IPS-NIHi7 (cell line): ENCODE results near the gene SNRPE.

Experiments
- DNase-seq: peaks from one replicate; pipeline ENCODE4 v3.0.0; 2012; ENCODE audit warnings: mixed read lengths; ENCODE audit errors: extremely low spot score

Gene SNRPE

GRCh38 chr1:203878422-203878821 is 17.0 kb downstream of the SNRPE start:
- no peak for DNase-seq

DNA sequence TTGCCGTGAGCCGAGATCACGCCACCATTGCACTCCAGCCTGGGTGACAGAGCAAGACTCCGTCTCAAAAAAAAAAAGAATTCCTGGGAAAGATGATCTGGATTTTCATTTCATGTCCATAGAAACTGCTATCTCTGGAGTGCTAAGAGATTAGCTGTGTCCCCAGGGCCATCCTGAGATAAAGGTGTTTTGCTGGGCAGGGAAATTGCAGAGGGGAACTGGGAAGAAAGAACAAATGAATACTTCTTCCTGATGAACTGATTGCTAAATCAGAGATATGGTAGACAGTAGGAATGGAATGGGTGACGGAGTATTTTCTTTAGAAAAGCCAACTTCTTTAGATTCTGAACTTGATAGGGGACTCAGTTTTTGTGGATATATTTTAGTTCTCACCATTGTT is 19.2 kb downstream of the SNRPE start:
- DNase-seq, result no peak

GRCh38 chr1:203888807-203889251 is 27.4 kb downstream of the SNRPE start:
- no peak for DNase-seq

DNA sequence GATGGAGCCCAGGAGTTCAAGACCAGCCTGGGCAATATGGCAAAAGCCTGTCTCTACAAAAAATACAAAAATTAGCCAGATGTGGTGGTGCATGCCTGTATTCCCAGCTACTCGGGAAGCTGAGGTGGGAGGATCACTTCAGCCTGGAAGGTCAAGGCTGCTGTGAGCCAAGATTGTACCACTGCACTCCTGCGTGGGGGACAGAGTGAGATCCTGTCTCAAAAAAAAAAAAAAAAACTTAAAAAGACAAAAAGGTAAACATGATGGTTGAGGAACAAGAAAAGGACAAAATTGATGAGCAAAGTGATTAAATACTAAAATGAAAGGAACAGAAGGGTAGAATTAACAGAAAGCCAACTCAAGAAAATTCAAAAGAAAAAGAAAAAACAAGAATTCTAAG is 30.6 kb downstream of the SNRPE start:
- DNase-seq, result no peak

DNA sequence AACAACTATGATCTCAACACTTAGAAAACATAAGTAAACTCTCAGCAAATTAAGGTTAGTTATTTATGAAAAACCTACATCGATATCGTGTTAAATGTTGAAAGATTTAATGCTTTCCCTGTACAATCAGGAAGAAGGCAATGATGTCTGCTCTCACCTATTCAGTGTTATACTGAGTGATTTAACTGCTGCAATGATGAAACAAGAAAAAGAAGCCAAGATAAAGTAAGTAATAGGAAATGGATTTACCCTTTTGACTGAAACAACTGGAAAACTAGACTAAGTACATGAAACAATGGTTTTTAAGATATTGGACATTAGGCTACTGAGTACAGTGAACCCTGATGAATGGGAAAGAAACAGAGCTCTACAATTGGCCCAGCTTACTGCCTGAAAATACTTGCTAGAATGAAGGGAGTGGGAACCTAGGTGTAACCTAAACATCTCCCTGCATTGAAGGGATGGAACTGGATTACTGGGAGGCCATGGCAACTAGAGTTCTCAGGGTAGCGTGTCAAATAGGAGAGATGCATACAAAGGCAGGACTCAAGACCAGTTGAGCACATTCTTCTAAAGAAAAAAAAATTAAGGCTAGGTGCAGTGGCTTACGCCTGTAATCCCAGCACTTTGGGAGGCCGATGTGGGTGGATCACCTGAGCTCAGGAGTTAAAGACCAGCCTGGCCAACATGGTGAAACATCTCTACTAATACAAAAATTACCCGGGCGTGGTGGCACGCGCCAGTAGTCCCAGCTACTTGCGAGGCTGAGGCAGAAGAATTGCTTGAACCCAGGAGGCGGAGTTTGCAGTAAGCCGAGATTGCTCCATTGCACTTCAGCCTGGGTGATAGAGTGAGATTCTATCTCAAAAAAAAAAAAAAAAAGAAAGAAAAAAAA is 37.3 kb downstream of the SNRPE start:
- DNase-seq, result no peak

- DNase-seq, result no peak
Observed at GRCh38 chr1:203899353-203899716, 37.9 kb downstream of the SNRPE start.

GRCh38 chr1:203899869-203900714 is 38.7 kb downstream of the SNRPE start:
- DNase-seq, result no peak

DNA sequence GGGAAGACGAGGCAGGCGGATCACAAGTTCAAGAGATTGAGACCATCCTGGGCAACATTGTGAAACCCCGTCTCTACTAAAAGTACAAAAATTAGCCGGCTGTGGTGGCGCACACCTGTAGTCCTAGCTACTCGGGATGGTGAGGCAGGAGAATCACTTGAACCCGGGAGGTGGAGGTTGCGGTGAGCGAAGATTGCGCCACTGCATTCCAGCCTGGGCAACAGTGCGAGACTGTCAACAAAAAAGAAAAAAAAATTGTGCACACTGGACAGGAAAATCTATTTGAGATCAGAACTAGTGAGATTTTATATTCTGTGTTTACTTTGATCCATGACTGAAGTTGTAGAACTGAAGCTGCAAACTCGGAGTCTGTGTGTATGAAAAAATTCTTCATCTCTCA is 40.2 kb downstream of the SNRPE start:
- DNase-seq, result no peak

DNA sequence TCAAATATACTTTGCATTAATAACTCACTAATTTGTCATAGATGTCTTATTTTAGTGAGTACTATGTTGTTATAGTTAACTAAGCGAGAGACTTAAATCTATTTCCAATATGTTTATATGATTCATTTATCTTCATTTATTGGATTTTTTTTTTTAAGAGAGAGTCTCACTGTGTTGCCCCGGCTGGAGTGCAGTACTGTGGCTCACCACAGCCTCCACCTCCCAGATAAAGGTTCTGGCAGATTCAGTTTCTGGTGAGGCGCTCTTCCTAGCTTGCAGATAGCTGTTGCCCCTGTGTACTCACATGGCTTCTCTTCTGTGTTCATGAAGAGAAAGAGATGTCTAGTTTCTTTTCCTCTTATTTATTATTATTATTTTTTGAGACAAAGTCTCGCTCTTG is 43.9 kb downstream of the SNRPE start:
- no peak for DNase-seq

DNA sequence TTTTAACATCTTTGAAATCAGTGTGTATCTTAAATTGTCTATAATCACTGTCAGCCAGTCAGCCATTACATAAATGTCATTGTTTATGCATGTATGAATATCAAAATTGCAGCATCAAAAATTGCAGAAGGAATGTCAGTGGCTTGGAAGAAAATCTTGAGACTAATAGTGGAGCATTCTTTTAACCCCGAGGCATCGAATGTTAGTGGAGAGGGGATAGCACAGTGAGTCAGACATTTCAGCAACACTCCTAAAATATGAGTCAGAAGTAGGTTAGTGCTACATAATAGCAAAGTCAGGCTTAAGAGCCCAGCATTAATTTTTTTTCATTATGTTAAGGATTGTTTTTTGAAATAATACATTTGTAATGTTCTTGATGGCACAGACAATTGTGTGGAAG is 45.5 kb downstream of the SNRPE start:
- DNase-seq, result no peak

- no peak for DNase-seq
Observed at GRCh38 chr1:203907901-203908300, 46.5 kb downstream of the SNRPE start.

DNA sequence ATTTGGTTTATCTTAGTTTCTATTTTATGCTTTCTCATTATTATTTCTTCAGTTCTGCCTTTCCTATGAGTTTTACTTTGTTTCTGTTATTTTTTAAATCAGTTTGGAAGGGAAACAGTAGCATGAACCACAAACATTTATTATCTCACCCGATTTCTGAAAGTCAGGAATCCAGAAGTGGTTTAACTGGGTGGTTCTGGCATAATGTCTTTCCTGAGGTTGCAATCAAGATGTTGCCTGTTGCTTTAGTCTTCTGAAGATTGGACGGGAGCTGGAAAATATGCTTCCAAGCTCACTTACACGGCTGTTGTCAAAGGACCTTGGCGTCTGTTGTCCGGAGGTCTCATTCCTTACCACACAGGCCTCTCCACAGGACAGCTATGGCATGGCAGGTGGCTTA is 50.4 kb downstream of the SNRPE start:
- DNase-seq, result no peak

DNA sequence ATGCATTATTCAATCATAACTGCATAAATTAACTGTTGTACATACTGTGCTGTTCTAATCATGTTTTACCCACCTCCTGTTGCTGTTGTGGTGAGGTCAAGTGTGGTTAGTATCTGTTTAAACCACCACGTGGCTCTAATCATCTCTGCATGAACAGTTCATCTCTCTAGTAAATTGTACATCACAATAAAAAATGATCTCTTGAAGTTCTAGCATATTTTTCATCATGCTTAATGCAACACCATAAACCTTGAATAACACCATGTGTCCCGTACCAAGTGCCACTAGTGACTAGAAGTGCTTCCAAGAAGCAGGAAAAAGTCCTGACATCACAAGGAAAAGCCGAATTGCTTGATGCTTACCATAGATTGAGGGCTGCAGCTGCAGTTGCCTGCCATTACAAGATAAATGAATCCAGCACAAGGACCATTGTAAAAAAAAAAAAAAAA is 51.7 kb downstream of the SNRPE start:
- DNase-seq, result no peak

- DNase-seq, result no peak
Observed at GRCh38 chr1:203914292-203914691, 52.9 kb downstream of the SNRPE start.

DNA sequence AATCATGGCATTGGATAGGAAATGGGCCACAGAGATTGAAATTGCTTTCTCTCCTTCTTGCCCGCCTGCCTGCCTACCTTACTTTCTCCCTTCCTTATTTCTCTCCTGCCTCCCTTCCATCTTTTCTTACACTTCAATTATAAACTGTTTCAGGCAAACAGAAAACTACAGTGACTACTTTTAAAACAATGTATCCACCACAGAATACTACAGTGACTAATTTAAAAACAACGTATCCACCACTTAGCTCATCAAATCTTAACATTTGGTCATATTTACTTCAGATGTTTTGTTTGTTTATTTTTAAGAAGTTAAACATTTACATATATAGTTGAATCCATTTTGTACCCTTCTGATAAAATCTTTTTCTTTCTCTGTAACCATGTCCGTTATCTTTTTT is 54.4 kb downstream of the SNRPE start:
- DNase-seq, result no peak

DNA sequence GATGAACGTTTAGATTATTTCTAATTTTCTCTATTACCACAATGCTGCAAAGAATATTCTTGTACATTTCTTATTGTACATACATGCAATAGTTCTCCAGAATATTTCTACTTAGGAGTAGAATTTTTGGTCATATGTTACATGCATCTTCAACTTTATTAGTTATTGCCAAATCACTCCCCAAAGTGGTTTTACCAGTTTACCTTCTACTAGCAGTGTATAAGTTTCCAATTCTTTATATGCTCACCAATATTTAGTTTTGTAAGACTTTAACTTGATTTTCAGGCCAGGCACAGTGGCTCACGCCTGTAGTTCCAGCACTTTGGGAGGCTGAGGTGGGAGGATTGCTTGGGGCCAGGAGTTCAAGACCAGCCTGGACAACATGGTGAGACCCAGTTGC is 55.4 kb downstream of the SNRPE start:
- DNase-seq, result no peak
